MCF 10A (cell line): ENCODE measurements around the gene GNG4. TPM values are rescaled to one million over a fixed set of nuclear protein-coding genes. Genes with fewer than 3 reads are reported as not detected.
A peak's percentile ranks its signal among the peaks of the same experiment; 100 is the strongest.
"Not testable (repeated sequence)": the region's sequence is repeated elsewhere in the genome, so short reads cannot be mapped to it uniquely, and the experiment has no call there.

Experiments used
- BruUV-seq: library from RNA; stranded (reverse); fragments of 400-500 nt; replicated peaks from 2 replicates; lab custom pipeline; 2021; lab: Mats Ljungman, UMichigan
- CTCF ChIA-PET: fragments of 300-600 bp; sonication (Branson Sonifier 250); formaldehyde crosslinking; extraction: SDS; loops from one replicate; lab custom pipeline; 2021; ENCODE audit warnings: antibody characterized with exemption, inconsistent platforms; lab: Yijun Ruan, JAX
- POLR2A ChIA-PET: fragments of 300-600, 350-650 bp; sonication (Branson Sonifier 250); formaldehyde crosslinking; extraction: SDS; loops from one replicate; lab custom pipeline; 2020; ENCODE audit warnings: antibody characterized with exemption, inconsistent platforms; lab: Yijun Ruan, JAX
- DNase-seq: peaks from one replicate; pipeline ENCODE4 v3.0.0-alpha.2; 2018; ENCODE audit not compliant: unreplicated experiment
- H3K27ac Mint-ChIP-seq: one replicate; pipeline ENCODE4 v1.8.0; 2022; ENCODE audit warnings: mild to moderate bottlenecking, low read depth, mixed read lengths; ENCODE audit not compliant: unreplicated experiment
- H3K27me3 Mint-ChIP-seq: one replicate; pipeline ENCODE4 v1.8.0; 2022; ENCODE audit warnings: mixed read lengths; ENCODE audit not compliant: insufficient read depth, unreplicated experiment
- H3K36me3 Mint-ChIP-seq: one replicate; pipeline ENCODE4 v1.8.0; 2022; ENCODE audit warnings: mild to moderate bottlenecking, moderate library complexity, mixed read lengths; ENCODE audit not compliant: insufficient read depth, unreplicated experiment
- H3K4me1 Mint-ChIP-seq: one replicate; pipeline ENCODE4 v1.8.0; 2022; ENCODE audit warnings: mixed read lengths; ENCODE audit not compliant: insufficient read depth, unreplicated experiment
- H3K4me3 Mint-ChIP-seq: one replicate; pipeline ENCODE4 v1.8.0; 2022; ENCODE audit warnings: mild to moderate bottlenecking, moderate library complexity, mixed read lengths; ENCODE audit not compliant: unreplicated experiment
- H3K9me3 Mint-ChIP-seq: one replicate; pipeline ENCODE4 v1.8.0; 2022; ENCODE audit warnings: mixed read lengths; ENCODE audit not compliant: unreplicated experiment
- CTCF ChIP-seq: fragments of 200-600 bp; IDR thresholded peaks from one replicate; pipeline ENCODE4 v1.8.0; 2022; ENCODE audit warnings: antibody characterized with exemption, mild to moderate bottlenecking; ENCODE audit not compliant: unreplicated experiment
- intact Hi-C: fragments of 100-400 bp; cut with micrococcal nuclease; formaldehyde crosslinking; loops from 2 replicates; pipeline ENCODE4 v1.14.1; 2022
- total RNA-seq: library from RNA; stranded (reverse); gene quantifications from 2 replicates; pipeline ENCODE4 v1.2.3, GENCODE V29; 2022

GNG4 gene
- total RNA-seq, 1 experiment from 2014 or later = 3.0 TPM

DNA sequence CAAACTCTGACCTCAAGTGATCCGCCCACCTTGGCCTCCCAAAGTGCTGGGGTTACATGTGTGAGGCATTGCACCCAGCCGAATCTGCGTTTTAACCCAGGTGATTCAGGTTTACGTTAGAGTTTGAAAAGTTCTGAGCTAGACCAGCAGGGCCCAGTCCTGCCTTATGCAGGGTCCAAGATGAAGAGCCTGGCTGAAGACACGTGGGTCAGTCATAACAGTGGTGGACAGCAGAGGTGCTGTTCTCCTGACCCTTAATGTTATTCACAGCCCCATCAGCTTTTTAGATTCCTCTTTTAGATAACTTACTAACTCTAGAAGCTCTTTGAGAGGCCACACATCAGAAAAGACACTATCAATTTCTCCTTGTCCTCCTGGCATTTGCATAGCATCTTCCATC lies 50.0 kb downstream of the GNG4 start:
- TF ChIP-seq CTCF = no peak
- H3K36me3 Mint-ChIP-seq = no peaks in the 10 kb centered on the region
- H3K4me3 Mint-ChIP-seq = no peak overlapping the region
- H3K27me3 Mint-ChIP-seq = no peaks in the 10 kb centered on the region
- no peaks in the 10 kb centered on the region for H3K4me1 Mint-ChIP-seq
- no TSS peak for BruUV-seq
- no peak overlapping the region for H3K27ac Mint-ChIP-seq
- intact Hi-C loops = loop anchor here (2.0 to 5.0 kb wide), 2 partner anchors 183 to 373 kb away; no protein-coding TSS in a partner anchor
- DNase-seq = no peak
- ChIA-PET POLR2A (interaction anchor here (0.8 to 1.3 kb wide), 2 partner anchors 14 to 42 kb away, joined by 3 read pairs; no protein-coding TSS in a partner anchor), CTCF (interaction anchor here (0.6 to 5.5 kb wide), 15 partner anchors 10 to 907 kb away, joined by 3 to 38 read pairs (median 8); no protein-coding TSS in a partner anchor)
- H3K9me3 Mint-ChIP-seq = no peaks in the 10 kb centered on the region

DNA sequence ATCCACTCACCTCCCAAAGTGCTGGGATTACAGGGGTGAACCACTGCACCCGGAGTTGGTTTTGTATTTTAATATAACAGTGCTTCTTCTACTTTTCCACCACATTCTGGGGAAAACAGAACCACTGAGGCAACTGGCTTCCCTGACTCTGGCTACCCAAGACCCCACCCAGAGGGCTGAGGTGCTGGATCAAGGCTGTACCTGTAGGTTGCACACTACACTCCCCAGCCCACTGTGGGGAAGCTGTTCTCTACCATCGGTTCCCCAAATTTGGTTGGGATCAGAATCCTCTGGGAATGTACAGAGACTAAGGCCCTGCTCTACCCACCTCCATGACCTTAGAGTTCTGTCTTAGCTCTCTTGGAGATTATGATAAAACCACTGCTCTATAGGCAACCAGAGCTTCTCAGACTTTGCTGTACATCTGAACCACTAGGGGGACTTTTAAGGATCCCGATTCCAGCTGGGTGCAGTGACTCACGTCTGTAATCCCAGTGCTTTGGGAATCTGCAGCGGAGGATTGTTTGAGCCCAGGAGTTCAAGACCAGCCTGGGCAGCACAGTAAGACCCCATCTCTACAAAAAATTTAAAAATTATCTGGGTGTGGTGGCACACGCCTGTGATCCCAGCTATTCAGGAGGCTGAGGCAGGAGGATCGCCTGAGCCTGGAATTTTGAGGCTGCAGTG lies 51.6 kb downstream of the GNG4 start:
- peak; percentile 83 for DNase-seq
- TF ChIP-seq CTCF = peak; percentile 70
- intact Hi-C loops = loop anchor here (2.0 to 5.0 kb wide), 2 partner anchors 185 to 374 kb away; no protein-coding TSS in a partner anchor
- POLR2A ChIA-PET = interaction anchor here (0.7 to 0.8 kb wide), 2 partner anchors 93 to 269 kb away, joined by 3 to 4 read pairs; no protein-coding TSS in a partner anchor
- no peaks in the 10 kb centered on the region for H3K9me3 Mint-ChIP-seq
- CTCF ChIA-PET = interaction anchor here (0.5 to 5.5 kb wide), 19 partner anchors 9 to 450 kb away, joined by 3 to 38 read pairs (median 3); no protein-coding TSS in a partner anchor
- no peak overlapping the region for H3K27ac Mint-ChIP-seq
- H3K27me3 Mint-ChIP-seq = no peaks in the 10 kb centered on the region
- no peaks in the 10 kb centered on the region for H3K36me3 Mint-ChIP-seq
- H3K4me1 Mint-ChIP-seq = no peaks in the 10 kb centered on the region
- no TSS peak for BruUV-seq
- H3K4me3 Mint-ChIP-seq = no peak overlapping the region

- CTCF ChIA-PET = interaction anchor here (0.9 kb wide), 2 partner anchors 24 to 377 kb away, joined by 3 to 4 read pairs; no protein-coding TSS in a partner anchor
- intact Hi-C loops = loop anchor here (5.0 kb wide), 1 partner anchor 377 kb away; no protein-coding TSS in a partner anchor
- POLR2A ChIA-PET = no interaction called here
Measured at GRCh38 chr1:235595079-235595478, 54.5 kb downstream of the GNG4 start.

GRCh38 chr1:235594281-235594895 lies 55.2 kb downstream of the GNG4 start:
- H3K9me3 Mint-ChIP-seq, BruUV-seq, H3K36me3 Mint-ChIP-seq, intact Hi-C loops, DNase-seq, H3K27me3 Mint-ChIP-seq, H3K4me3 Mint-ChIP-seq, H3K4me1 Mint-ChIP-seq, H3K27ac Mint-ChIP-seq: not testable (repeated sequence)
- POLR2A ChIA-PET = interaction anchor here (0.9 to 1.5 kb wide), 2 partner anchors 83 to 90 kb away, joined by 3 read pairs; partner anchors contain the start of gene B3GALNT2
- CTCF ChIA-PET = interaction anchor here (0.9 to 1.4 kb wide), 2 partner anchors 11 to 25 kb away, joined by 3 to 6 read pairs; no protein-coding TSS in a partner anchor

More at GRCh38 chr1:235595079-235595478, 54.5 kb downstream of the GNG4 start:
- no peak overlapping the region for H3K4me3 Mint-ChIP-seq
- no peak for DNase-seq
- H3K4me1 Mint-ChIP-seq = no peaks in the 10 kb centered on the region
- TF ChIP-seq CTCF = no peak
- H3K9me3 Mint-ChIP-seq = no peaks in the 10 kb centered on the region
- H3K36me3 Mint-ChIP-seq = no peaks in the 10 kb centered on the region
- H3K27ac Mint-ChIP-seq = no peak overlapping the region
- no peaks in the 10 kb centered on the region for H3K27me3 Mint-ChIP-seq
- BruUV-seq = no TSS peak
